Stimulated activated CD8-positive, alpha-beta memory T cell treated with anti-CD3 and anti-CD28 coated beads, Interleukin-15, amount 100 ng/mL, for 1 hour (primary cell): ENCODE results near the gene TP63.
"Not testable (repeated sequence)": the region's sequence is repeated elsewhere in the genome, so short reads cannot be mapped to it uniquely, and the experiment has no call there.

Experiments
- DNase-seq: peaks from one replicate; pipeline ENCODE4 v3.0.0-alpha.2; 2020; ENCODE audit warnings: low read depth

Gene TP63

GRCh38 chr3:189726277-189726676, 95.1 kb downstream of the TP63 start:
- no peak for DNase-seq

GRCh38 chr3:189727158-189727557, 96.0 kb downstream of the TP63 start:
- no peak for DNase-seq

GRCh38 chr3:189727898-189728297, 96.7 kb downstream of the TP63 start:
- no peak for DNase-seq

GRCh38 chr3:189728915-189729314, 97.7 kb downstream of the TP63 start:
- DNase-seq: no peak

- no peak for DNase-seq
Measured at GRCh38 chr3:189734061-189734460, 102.9 kb downstream of the TP63 start.

GRCh38 chr3:189735913-189736312, 104.7 kb downstream of the TP63 start:
- no peak for DNase-seq

GRCh38 chr3:189737071-189737470, 105.9 kb downstream of the TP63 start:
- DNase-seq: no peak

GRCh38 chr3:189737619-189738018, 106.4 kb downstream of the TP63 start:
- no peak for DNase-seq

- no peak for DNase-seq
Measured at GRCh38 chr3:189739378-189739777, 108.2 kb downstream of the TP63 start.

- DNase-seq: no peak
Measured at GRCh38 chr3:189740156-189740555, 109.0 kb downstream of the TP63 start.

- DNase-seq: no peak
Measured at GRCh38 chr3:189744235-189744634, 113.0 kb downstream of the TP63 start.

- no peak for DNase-seq
Measured at GRCh38 chr3:189745622-189746021, 114.4 kb downstream of the TP63 start.

- no peak for DNase-seq
Measured at GRCh38 chr3:189748046-189748445, 116.9 kb downstream of the TP63 start.

- DNase-seq: not testable (repeated sequence)
Measured at GRCh38 chr3:189750972-189751371, 119.8 kb downstream of the TP63 start.

- no peak for DNase-seq
Measured at GRCh38 chr3:189754356-189754755, 123.2 kb downstream of the TP63 start.

- DNase-seq: no peak
Measured at GRCh38 chr3:189756582-189757078, 125.4 kb downstream of the TP63 start.

GRCh38 chr3:189758186-189758585, 127.0 kb downstream of the TP63 start:
- no peak for DNase-seq

- DNase-seq: no peak
Measured at GRCh38 chr3:189766416-189766815, 135.2 kb downstream of the TP63 start.

GRCh38 chr3:189771842-189772450, 140.8 kb downstream of the TP63 start:
- DNase-seq: no peak

- no peak for DNase-seq
Measured at GRCh38 chr3:189772584-189772983, 141.4 kb downstream of the TP63 start.

- no peak for DNase-seq
Measured at GRCh38 chr3:189773056-189773455, 141.9 kb downstream of the TP63 start.

- no peak for DNase-seq
Measured at GRCh38 chr3:189776149-189776824, 145.1 kb downstream of the TP63 start.

GRCh38 chr3:189778340-189778950, 147.3 kb downstream of the TP63 start:
- no peak for DNase-seq
